ENCODE measurements around the gene KATNB1.

- TF ChIP-seq CTCF (IDR thresholded peaks at IDR 0.05; ENCODE audit: low read depth, low read length, poor library complexity, severe bottlenecking) (no peak), EZH2phosphoT487 (IDR thresholded peaks at IDR 0.05; ENCODE audit: borderline replicate concordance, low read length) (no peak)
Observed at GRCh38 chr16:57700781-57701551, 34.6 kb upstream of the KATNB1 start.
